A549 (cell line): Measurements from ENCODE around the gene FXYD7. TPM values are rescaled to one million over a fixed set of nuclear protein-coding genes. Genes with fewer than 3 reads are reported as not detected.
"Not testable (repeated sequence)": the region's sequence is repeated elsewhere in the genome, so short reads cannot be mapped to it uniquely, and the experiment has no call there.

Experiments
- ATAC-seq, 2 experiments: fragments of 200-7000 bp in 1 of 2; fragments of >200 bp in 1 of 2; cut with Nextera tagmentation in 1 of 2; cut with Tn5 transposase in 1 of 2; 3 replicates each; pipeline versions ENCODE4 v1.8.0 to v1.9.1; 2018 to 2020; ENCODE audit warnings: mild to moderate bottlenecking in 1 of 2, moderate library complexity in 1 of 2
- CTCF ChIA-PET: fragments of 300-600 bp; sonication (Branson Sonifier 250); formaldehyde crosslinking; extraction: SDS; loops from one replicate; lab custom pipeline; 2021; ENCODE audit warnings: antibody characterized with exemption, inconsistent platforms; lab: Yijun Ruan, JAX
- POLR2A ChIA-PET: fragments of 350-600 bp; formaldehyde crosslinking; extraction: SDS; loops from one replicate; lab custom pipeline; 2021; ENCODE audit warnings: antibody characterized with exemption, inconsistent platforms; lab: Yijun Ruan, JAX
- DNase-seq, 2 experiments: peaks; one replicate each; pipeline versions ENCODE4 v3.0.0 to v3.0.0-alpha.2; 2011 to 2016; ENCODE audit warnings: low read depth in 1 of 2, low spot score in 1 of 2
- FAIRE-seq: peaks from 2 replicates; lab custom pipeline; 2011; peaks lifted over from hg19 to GRCh38; lab: Jason Lieb, UNC
- H3K27ac ChIP-seq, 2 experiments: fragments of >200 bp; sonication (Bioruptor Twin); formaldehyde crosslinking; 3 replicates each; pipeline ENCODE4 v1.5.1; 2016 to 2017
- H3K4me1 ChIP-seq: fragments of >200 bp; sonication (Bioruptor Twin); formaldehyde crosslinking; 3 replicates; pipeline ENCODE4 v1.6.1; 2016
- H3K4me2 ChIP-seq: fragments of >200 bp; sonication (Bioruptor Twin); formaldehyde crosslinking; 3 replicates; pipeline ENCODE4 v1.6.1; 2016
- H3K4me3 ChIP-seq: fragments of >200 bp; sonication (Bioruptor Twin); formaldehyde crosslinking; 3 replicates; pipeline ENCODE4 v1.5.1; 2016
- H3K9me3 ChIP-seq: fragments of >200 bp; sonication (Bioruptor Twin); formaldehyde crosslinking; 3 replicates; pipeline ENCODE4 v1.6.1; 2016
- ATOH8 ChIP-seq: fragments of 250-450 bp; sonication (Bioruptor Pico); IDR thresholded peaks from 2 replicates; pipeline ENCODE4 v1.5.0; 2020; ENCODE audit warnings: low read depth, mild to moderate bottlenecking, moderate library complexity
- CBX8 ChIP-seq: fragments of 200-600 bp; sonication (generic); IDR thresholded peaks from 2 replicates; pipeline ENCODE4 v1.6.1; 2016
- HDAC2 ChIP-seq: fragments of 200-600 bp; sonication (generic); IDR thresholded peaks from 2 replicates; pipeline ENCODE4 v1.6.1; 2016
- HEYL ChIP-seq: fragments of 250-450 bp; sonication (Bioruptor Pico); IDR thresholded peaks from 2 replicates; pipeline ENCODE4 v1.8.0; 2021; ENCODE audit warnings: mild to moderate bottlenecking, moderate library complexity
- HMGXB4 ChIP-seq: fragments of 250-450 bp; sonication (Bioruptor Pico); IDR thresholded peaks from 2 replicates; pipeline ENCODE4 v1.5.0; 2021; ENCODE audit warnings: mild to moderate bottlenecking, moderate library complexity, borderline replicate concordance
- HOXB13 ChIP-seq: fragments of 250-450 bp; sonication (Bioruptor Pico); IDR thresholded peaks from 2 replicates; pipeline ENCODE4 v1.5.0; 2020; ENCODE audit warnings: low read depth, mild to moderate bottlenecking, moderate library complexity
- KDM5A ChIP-seq: fragments of 200-600 bp; sonication (generic); IDR thresholded peaks from 2 replicates; pipeline ENCODE4 v1.6.1; 2016; ENCODE audit warnings: antibody characterized with exemption, mild to moderate bottlenecking
- MAFK ChIP-seq: fragments of 450-650 bp; IDR thresholded peaks from 2 replicates; pipeline ENCODE4 v1.6.1; 2014; ENCODE audit not compliant: partially characterized antibody
- RARB ChIP-seq: fragments of 250-450 bp; sonication (Bioruptor Pico); IDR thresholded peaks from 2 replicates; pipeline ENCODE4 v1.8.0; 2021; ENCODE audit warnings: mild to moderate bottlenecking, moderate library complexity
- SMC3 ChIP-seq: fragments of >200 bp; sonication (Bioruptor Twin); formaldehyde crosslinking; IDR thresholded peaks from 3 replicates; pipeline ENCODE4 v1.6.1; 2018; ENCODE audit warnings: inconsistent platforms
- USF2 ChIP-seq: fragments of 450-650 bp; IDR thresholded peaks from 2 replicates; pipeline ENCODE4 v1.6.1; 2014; ENCODE audit warnings: antibody characterized with exemption
- WGBS: methylation state at CpG from one replicate; pipeline ENCODE4 v1.1.6; 2017; ENCODE audit errors: missing lambda C conversion rate; 5-methylcytosine and 5-hydroxymethylcytosine counted together
- polyA plus RNA-seq, 4 experiments: library from polyadenylated mRNA; depleted of rRNA in 3 of 4; stranded (reverse); fragments of >200 nt; fragmentation: RNase III in 1 of 4; extraction: RNeasy Plus Mini Kit Qiagen cat#74134 plus additional on column Dnase treatment in 1 of 4; gene quantifications; 2 replicates in 3 of 4; 3 replicates in 1 of 4; pipeline ENCODE4 v1.2.3, GENCODE V29; 2011 to 2017
- TF ChIP-seq, protein P1 (sequence below): fragments of 200-600 bp; sonication (generic); IDR thresholded peaks from 2 replicates; pipeline ENCODE4 v1.6.1; 2016; ENCODE audit warnings: antibody characterized with exemption, mild to moderate bottlenecking, moderate library complexity

Gene FXYD7
- polyA plus RNA-seq, 2 of the 4 experiments (the other 2 are of a cell fraction), result not detected

- no peak for TF ChIP-seq ATOH8 (CRISPR knock-in tag)
- TF ChIP-seq HDAC2, result no peak
- no peak for TF ChIP-seq CBX8
- TF ChIP-seq USF2, result no peak
- no peak for TF ChIP-seq RARB
- no peak for TF ChIP-seq HEYL
- TF ChIP-seq HOXB13 (CRISPR knock-in tag), result no peak
- TF ChIP-seq, protein P1, sequence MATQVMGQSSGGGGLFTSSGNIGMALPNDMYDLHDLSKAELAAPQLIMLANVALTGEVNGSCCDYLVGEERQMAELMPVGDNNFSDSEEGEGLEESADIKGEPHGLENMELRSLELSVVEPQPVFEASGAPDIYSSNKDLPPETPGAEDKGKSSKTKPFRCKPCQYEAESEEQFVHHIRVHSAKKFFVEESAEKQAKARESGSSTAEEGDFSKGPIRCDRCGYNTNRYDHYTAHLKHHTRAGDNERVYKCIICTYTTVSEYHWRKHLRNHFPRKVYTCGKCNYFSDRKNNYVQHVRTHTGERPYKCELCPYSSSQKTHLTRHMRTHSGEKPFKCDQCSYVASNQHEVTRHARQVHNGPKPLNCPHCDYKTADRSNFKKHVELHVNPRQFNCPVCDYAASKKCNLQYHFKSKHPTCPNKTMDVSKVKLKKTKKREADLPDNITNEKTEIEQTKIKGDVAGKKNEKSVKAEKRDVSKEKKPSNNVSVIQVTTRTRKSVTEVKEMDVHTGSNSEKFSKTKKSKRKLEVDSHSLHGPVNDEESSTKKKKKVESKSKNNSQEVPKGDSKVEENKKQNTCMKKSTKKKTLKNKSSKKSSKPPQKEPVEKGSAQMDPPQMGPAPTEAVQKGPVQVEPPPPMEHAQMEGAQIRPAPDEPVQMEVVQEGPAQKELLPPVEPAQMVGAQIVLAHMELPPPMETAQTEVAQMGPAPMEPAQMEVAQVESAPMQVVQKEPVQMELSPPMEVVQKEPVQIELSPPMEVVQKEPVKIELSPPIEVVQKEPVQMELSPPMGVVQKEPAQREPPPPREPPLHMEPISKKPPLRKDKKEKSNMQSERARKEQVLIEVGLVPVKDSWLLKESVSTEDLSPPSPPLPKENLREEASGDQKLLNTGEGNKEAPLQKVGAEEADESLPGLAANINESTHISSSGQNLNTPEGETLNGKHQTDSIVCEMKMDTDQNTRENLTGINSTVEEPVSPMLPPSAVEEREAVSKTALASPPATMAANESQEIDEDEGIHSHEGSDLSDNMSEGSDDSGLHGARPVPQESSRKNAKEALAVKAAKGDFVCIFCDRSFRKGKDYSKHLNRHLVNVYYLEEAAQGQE, result no peak
- TF ChIP-seq MAFK, result no peak
- TF ChIP-seq SMC3, result no peak
- TF ChIP-seq HMGXB4 (CRISPR knock-in tag), result no peak
- no peak for TF ChIP-seq KDM5A
- H3K9me3 ChIP-seq, result no peaks in the 10 kb centered on the region
- H3K27ac ChIP-seq, result no peak overlapping the region
- ChIA-PET CTCF (interaction anchor here (0.5 to 6.9 kb wide), 15 partner anchors 9 to 872 kb away, joined by 3 to 67 read pairs (median 4); partner anchors contain the start of genes FXYD3, FXYD7 and ZNF792), POLR2A (interaction anchor here (0.5 kb wide), 1 partner anchor 70 kb away, joined by 4 read pairs; no protein-coding TSS in a partner anchor)
- FAIRE-seq, result no peak
- WGBS, result 63% methylated on average over 16 of the region's 16 CpGs
- ATAC-seq, result peak; percentile 21 to 37; a peak in 3 of 6 replicates
- DNase-seq, result peak in 1 of 2 experiments; percentile 37
- no peak overlapping the region for H3K4me3 ChIP-seq
- H3K4me1 ChIP-seq, result no peaks in the 10 kb centered on the region
- H3K4me2 ChIP-seq, result no peak overlapping the region
Observed at GRCh38 chr19:35100588-35101533, 42.2 kb upstream of the FXYD7 start.

DNA sequence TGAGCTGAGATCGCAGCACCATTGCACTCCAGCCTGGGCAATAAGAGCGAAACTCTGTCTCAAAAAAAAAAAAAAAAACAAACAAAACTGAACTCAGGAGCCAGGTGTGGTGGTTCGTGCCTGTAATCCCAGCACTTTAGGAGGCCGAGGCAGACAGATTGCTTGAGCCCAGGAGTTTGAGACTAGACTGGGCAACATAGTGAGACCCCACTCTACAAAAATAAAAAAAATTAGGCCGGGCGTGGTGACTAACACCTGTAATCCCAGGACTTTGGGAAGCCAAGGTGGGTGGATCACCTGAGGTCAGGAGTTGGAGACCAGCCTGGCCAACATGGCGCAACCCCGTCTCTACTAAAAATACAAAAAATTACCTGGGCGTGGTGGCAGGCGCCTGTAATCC lies 41.1 kb upstream of the FXYD7 start:
- H3K9me3 ChIP-seq, H3K27ac ChIP-seq, FAIRE-seq, H3K4me1 ChIP-seq, H3K4me3 ChIP-seq, POLR2A ChIA-PET, ATAC-seq, H3K4me2 ChIP-seq, DNase-seq: not testable (repeated sequence)
- 80% methylated on average over 10 of the region's 10 CpGs for WGBS
- CTCF ChIA-PET, result interaction anchor here (0.7 to 6.9 kb wide), 6 partner anchors 10 to 52 kb away, joined by 3 to 67 read pairs (median 14); partner anchors contain the start of gene FXYD3

- H3K4me3 ChIP-seq, POLR2A ChIA-PET, H3K4me1 ChIP-seq, DNase-seq, H3K9me3 ChIP-seq, H3K4me2 ChIP-seq, FAIRE-seq, H3K27ac ChIP-seq, ATAC-seq: not testable (repeated sequence)
- CTCF ChIA-PET, result interaction anchor here (0.9 to 2.4 kb wide), 6 partner anchors 11 to 363 kb away, joined by 3 to 9 read pairs (median 5); no protein-coding TSS in a partner anchor
- 55% methylated on average over 10 of the region's 10 CpGs for WGBS
Observed at GRCh38 chr19:35103614-35104013, 39.4 kb upstream of the FXYD7 start.
